CD4-positive, alpha-beta T cell treated with Interferon alpha-2 for 1 hour (primary cell): ENCODE results near the gene CRYBB1.

ENCODE experiments used
- DNase-seq, 2 donors: peaks; one replicate each; pipeline ENCODE4 v3.0.0-alpha.2; 2020 to 2022

The CRYBB1 gene

DNA sequence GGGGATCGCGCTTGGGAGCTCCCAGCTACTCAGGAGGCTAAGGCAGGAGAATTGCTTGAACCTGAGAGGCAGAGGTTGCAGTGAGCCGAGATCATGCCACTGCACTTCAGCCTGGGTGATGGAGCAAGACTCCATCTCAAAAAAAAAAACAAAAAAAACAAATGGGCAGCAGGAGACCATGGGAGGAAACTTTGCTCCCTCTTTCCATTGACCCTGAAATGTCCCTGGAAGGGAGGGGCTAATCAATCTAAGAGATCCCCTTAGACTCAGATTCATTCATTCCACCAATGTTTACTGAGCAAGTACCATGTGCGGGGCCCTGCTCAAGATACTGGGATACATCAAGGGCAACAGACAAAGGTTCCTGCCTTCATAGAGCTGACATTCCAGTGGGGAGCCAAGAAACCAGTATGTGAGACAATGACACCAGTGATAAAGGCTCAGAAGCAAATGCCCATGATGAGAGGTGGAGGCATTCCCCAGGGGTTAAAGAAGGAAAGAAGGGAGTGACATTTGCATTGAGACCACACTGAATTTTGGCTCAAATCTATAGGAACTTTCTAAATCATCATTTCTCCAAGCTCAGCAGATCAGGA is 67.8 kb downstream of the CRYBB1 start:
- DNase-seq: no peak
